GM19468 (cell line): Measurements from ENCODE around the gene PKD1.

Experiments used
- ATAC-seq: cut with Tn5 transposase; IDR thresholded peaks from one replicate; pipeline ENCODE4 v1.9.1; 2021; ENCODE audit warnings: mild to moderate bottlenecking, moderate library complexity, moderate number of reproducible peaks; ENCODE audit not compliant: unreplicated experiment; ENCODE audit errors: extremely low read depth

Gene PKD1

GRCh38 chr16:2170587-2171435, 35.1 kb upstream of the PKD1 start:
- ATAC-seq, result no peak

GRCh38 chr16:2170080-2170479, 34.4 kb upstream of the PKD1 start:
- no peak for ATAC-seq

DNA sequence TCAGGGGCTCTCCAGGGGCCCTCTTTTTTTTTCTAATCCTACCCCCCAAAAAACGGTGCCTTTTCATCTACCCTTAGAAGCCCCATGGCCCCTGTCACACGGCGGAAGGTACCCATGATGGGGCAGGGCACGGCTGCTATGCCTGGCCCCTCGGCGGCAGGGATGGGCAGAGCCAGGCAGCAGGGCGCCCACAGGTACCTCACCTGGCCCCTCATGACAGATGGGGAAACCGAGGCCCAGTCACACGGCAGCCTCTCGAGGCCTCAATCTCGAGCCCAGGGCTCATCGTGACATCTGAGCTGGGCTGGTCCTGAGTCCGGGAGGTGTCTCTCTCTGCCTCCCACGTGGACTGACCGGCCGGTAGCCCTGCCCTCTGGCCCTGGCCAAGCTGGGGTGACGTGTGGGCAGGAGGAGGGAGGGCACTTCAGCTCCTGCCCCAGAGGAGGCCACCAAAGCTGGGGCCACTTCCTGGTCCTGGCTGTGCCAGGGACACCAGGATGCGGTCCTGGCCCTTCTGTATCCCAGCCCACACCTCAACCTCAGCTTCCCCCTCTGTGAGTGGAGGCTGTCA, 31.5 kb upstream of the PKD1 start:
- no peak for ATAC-seq

GRCh38 chr16:2166263-2167067, 30.8 kb upstream of the PKD1 start:
- no peak for ATAC-seq

DNA sequence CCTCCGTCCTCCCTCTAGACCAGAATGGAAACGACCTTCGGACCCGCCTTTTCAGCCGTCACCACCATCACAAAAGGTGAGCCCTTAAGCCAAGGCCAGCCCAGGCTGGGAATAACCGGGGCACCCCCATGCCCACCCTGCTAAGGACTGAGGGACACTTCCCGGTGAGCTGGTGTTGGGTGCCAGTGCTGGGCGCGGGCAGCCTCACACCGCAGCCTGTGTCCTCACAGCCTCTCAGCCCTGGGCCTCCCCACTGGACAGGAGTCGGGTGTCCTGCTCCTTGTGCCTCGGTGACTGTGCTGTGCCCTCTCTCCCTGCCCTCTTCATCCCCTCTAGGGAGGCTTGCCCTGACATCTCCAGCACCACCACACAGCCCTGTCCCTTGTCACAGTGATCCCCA, 30.2 kb upstream of the PKD1 start:
- no peak for ATAC-seq

- ATAC-seq, result no peak
Measured at GRCh38 chr16:2163211-2163881, 27.6 kb upstream of the PKD1 start.

GRCh38 chr16:2162676-2163118, 27.0 kb upstream of the PKD1 start:
- no peak for ATAC-seq

DNA sequence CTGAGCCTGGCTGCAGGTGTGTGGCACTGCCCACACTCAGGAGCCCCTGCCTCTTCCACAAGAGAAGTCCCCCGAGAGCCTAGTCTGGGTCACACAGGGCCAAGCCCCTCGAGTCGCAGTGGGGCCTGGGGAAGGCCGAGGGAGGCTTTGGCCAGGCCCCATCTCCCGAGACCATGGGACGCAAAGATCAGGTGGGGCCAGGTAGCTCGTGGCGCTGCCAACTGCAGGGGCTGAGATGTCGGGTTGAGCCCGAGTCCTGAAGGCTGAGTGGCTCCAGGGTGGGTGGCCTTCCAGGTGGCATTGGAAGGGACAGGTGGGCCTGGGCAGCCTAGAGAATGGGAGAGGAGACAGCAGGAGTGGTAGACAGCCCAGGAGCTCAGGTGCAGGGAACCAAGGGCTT, 26.2 kb upstream of the PKD1 start:
- ATAC-seq, result no peak

DNA sequence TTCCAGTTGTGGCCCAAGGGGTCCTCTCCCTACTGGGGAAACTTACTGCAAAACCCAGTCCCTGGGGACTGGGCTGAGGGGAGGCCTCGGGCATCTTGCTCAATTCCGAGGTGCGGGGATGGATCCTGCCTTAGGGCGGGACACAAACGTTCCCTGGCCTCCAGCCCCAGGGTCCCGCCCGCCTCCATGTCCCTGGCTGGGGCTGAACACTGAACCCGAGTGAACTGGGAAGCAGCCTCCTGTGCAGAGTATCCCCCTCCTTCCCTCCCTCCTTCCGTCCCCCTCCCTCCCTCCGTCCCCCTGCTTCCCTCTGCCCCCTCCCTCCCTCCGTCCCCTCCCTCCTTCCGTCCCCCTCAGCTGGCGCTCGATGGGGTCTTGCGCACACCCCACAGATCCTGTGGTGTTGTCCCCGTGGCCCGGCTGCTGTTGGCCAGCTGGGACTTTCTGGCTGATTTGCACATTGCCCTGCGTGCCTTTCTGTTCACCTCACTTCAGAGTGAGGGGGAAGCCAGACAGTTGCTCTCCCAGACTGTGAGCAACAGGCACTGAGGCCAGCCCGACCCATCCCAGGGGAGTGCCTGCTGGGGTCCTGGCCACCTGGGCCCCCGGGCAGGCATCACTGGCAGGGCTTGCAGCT, 25.3 kb upstream of the PKD1 start:
- no peak for ATAC-seq

GRCh38 chr16:2159175-2159838, 23.6 kb upstream of the PKD1 start:
- no peak for ATAC-seq

GRCh38 chr16:2158262-2158638, 22.6 kb upstream of the PKD1 start:
- no peak for ATAC-seq

GRCh38 chr16:2157480-2158261, 22.0 kb upstream of the PKD1 start:
- no peak for ATAC-seq

DNA sequence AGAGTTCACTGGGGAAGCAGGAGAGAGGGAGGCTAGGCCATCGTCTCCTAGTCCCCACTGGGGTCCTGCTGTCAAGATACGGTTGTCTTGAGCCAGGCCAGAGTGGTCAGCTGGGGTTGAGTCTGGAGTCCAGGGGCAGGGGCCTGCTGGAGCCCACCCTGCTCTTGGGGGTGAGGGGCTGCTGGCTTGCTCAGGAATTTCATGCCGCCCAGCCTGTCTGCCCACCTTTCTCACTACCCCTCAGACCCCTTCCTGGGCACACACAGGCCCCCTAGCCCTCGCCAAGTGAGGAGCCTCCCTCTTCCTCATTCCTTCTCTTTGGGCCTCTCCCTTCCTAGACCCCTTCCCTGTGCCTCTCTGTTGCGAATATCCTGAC, 21.1 kb upstream of the PKD1 start:
- ATAC-seq, result no peak

GRCh38 chr16:2155977-2156848, 20.5 kb upstream of the PKD1 start:
- ATAC-seq, result no peak

- ATAC-seq, result peak; percentile 90
Measured at GRCh38 chr16:2155091-2155950, 19.6 kb upstream of the PKD1 start, which contains the start of gene TRAF7. Gene TRAF7 (plus strand): TSS chr16:2155782. CDS start chr16:2163921, 8,139 bp downstream.

GRCh38 chr16:2154533-2155090, 18.9 kb upstream of the PKD1 start:
- ATAC-seq, result no peak
